Pancreas (tissue), 10 donors: Measurements from ENCODE around the gene POU6F2. TPM values are rescaled to one million over a fixed set of nuclear protein-coding genes. Genes with fewer than 3 reads are reported as not detected.

ENCODE experiments used
- ATAC-seq, 4 donors: fragments of 200-7000 bp; cut with Tn5 transposase; one replicate each; pipeline versions ENCODE4 v1.8.0 to v1.9.1; 2020; ENCODE audit warnings: mild to moderate bottlenecking in 4 of 4, moderate library complexity in 4 of 4
- DNase-seq, 6 donors: peaks; one replicate each; pipeline ENCODE4 v3.0.0-alpha.2; 2020
- FAIRE-seq: peaks from 2 replicates; lab custom pipeline; 2012; peaks lifted over from hg19 to GRCh38; lab: Jason Lieb, UNC
- H3K27ac ChIP-seq, 4 donors: fragments of 200-600 bp; sonication (generic); 1 replicate in 3 of 4; 2 replicates in 1 of 4; pipeline versions ENCODE4 v1.5.0 to v1.8.0; 2020
- H3K27me3 ChIP-seq, 4 donors: fragments of 200-600 bp; one replicate each; pipeline ENCODE4 v1.8.0; 2021
- H3K36me3 ChIP-seq, 3 donors: fragments of 200-600 bp; sonication (generic) in 1 of 3; one replicate each; pipeline versions ENCODE4 v1.5.0 to v1.8.0; 2020 to 2021
- H3K4me1 ChIP-seq, 3 donors: fragments of 200-600 bp; one replicate each; pipeline ENCODE4 v1.8.0; 2021
- H3K4me3 ChIP-seq, 4 donors: fragments of 200-600 bp; sonication (generic) in 2 of 4; one replicate each; pipeline versions ENCODE4 v1.5.0 to v1.8.0; 2020 to 2021
- H3K9me3 ChIP-seq, 4 donors: fragments of 200-600 bp; one replicate each; pipeline ENCODE4 v1.8.0; 2021
- CTCF ChIP-seq, 4 donors: fragments of 200-600 bp; sonication (generic) in 3 of 4; IDR thresholded peaks; one replicate each; pipeline versions ENCODE4 v1.5.0 to v1.8.0; 2021; ENCODE audit warnings: antibody characterized with exemption in 4 of 4
- WGBS, 2 donors: extraction: QIAGEN DNeasy Blood & Tissue Kit; methylation state at CpG; one replicate each; pipeline ENCODE4 v1.1.7; 2013; 5-methylcytosine and 5-hydroxymethylcytosine counted together
- intact Hi-C, 3 donors: fragments of 100-400 bp; cut with DNase I; formaldehyde crosslinking; loops; one replicate each; pipeline versions ENCODE4 v1.11.1 to v1.14.2; 2022
- polyA plus RNA-seq, 2 donors: library from polyadenylated mRNA; stranded (reverse); fragments of 200-250 nt; gene quantifications; one replicate each; pipeline ENCODE4 v1.2.3, GENCODE V29; 2013
- total RNA-seq, 6 donors: library from RNA; stranded (reverse); fragmentation: NEBNext Ultra II Directional in 4 of 6; extraction: Animal tissue kit (Norgen Biotek cat#: 25700) in 4 of 6; gene quantifications; one replicate each; pipeline versions ENCODE4 v1.2.1 to v1.2.4, GENCODE V29; 2021 to 2023
- donor health status: healthy with polysubstance abuse.
- donor health status: DM: no; HTN: no; CAD: no; lungs with moderate emphysema.
- donor health status: DM: no; HTN: no; CAD: no.
- donor health status: control.
- donor health status: control.
- donor health status: Bipolar disorder and iron deficiency.
- donor health status: DM: yes; HTN: yes; CAD: no.
- donor health status: DM: no; HTN: no; CAD: no.
- donor health status: DM: no; HTN: no; CAD: no.
- donor health status: DM: yes; HTN: yes; CAD: no.

POU6F2 gene
- total and polyA plus RNA-seq, 8 donors = 1.3 to 4.2 (median 2.4) TPM

GRCh38 chr7:39062811-39063210 is 85.1 kb downstream of the POU6F2 start:
- TF ChIP-seq CTCF (IDR thresholded peaks at IDR 0.05) = no peak
- Histone ChIP-seq H3K27me3 (no peaks in the 10 kb centered on the region), H3K27ac (no peak overlapping the region), H3K36me3 (no peaks in the 10 kb centered on the region), H3K4me3 (no peak overlapping the region), H3K9me3 (no peaks in the 10 kb centered on the region), H3K4me1 (no peaks in the 10 kb centered on the region)
- DNase-seq (no peak), ATAC-seq (no peak), FAIRE-seq (no peak)
- 73 to 87% methylated on average over 4 of the region's 4 CpGs for WGBS, 2 donors
- intact Hi-C loops = no loop called here

GRCh38 chr7:39069031-39069430 is 91.3 kb downstream of the POU6F2 start:
- FAIRE-seq (no peak), DNase-seq (no peak), ATAC-seq (no peak)
- Histone ChIP-seq H3K27me3 (no peaks in the 10 kb centered on the region), H3K4me1 (no peaks in the 10 kb centered on the region), H3K36me3 (no peaks in the 10 kb centered on the region), H3K4me3 (no peak overlapping the region), H3K9me3 (no peaks in the 10 kb centered on the region), H3K27ac (no peak overlapping the region)
- intact Hi-C loops = no loop called here
- WGBS, 2 donors = 86 to 89% methylated on average over 5 of the region's 5 CpGs
- TF ChIP-seq CTCF (IDR thresholded peaks at IDR 0.05) = no peak

GRCh38 chr7:39069896-39070881 is 92.5 kb downstream of the POU6F2 start:
- no peak overlapping the region for H3K4me3 ChIP-seq
- 63 to 70% methylated on average over 11 of the region's 11 CpGs for WGBS, 2 donors
- no peak for TF ChIP-seq CTCF (IDR thresholded peaks at IDR 0.05)

GRCh38 chr7:39071116-39071515 is 93.4 kb downstream of the POU6F2 start:
- no peak for ATAC-seq
- FAIRE-seq = no peak
- 86 to 92% methylated on average over 5 of the region's 5 CpGs for WGBS, 2 donors

More at GRCh38 chr7:39069896-39070881, 92.5 kb downstream of the POU6F2 start:
- Histone ChIP-seq H3K36me3 (no peaks in the 10 kb centered on the region), H3K4me1 (no peaks in the 10 kb centered on the region), H3K27ac (no peak overlapping the region), H3K9me3 (no peaks in the 10 kb centered on the region), H3K27me3 (no peaks in the 10 kb centered on the region)
- FAIRE-seq (no peak), ATAC-seq (peak in 1 of 4 donors; percentile 30), DNase-seq (no peak)
- intact Hi-C loops = no loop called here

More at GRCh38 chr7:39071116-39071515, 93.4 kb downstream of the POU6F2 start:
- H3K9me3 ChIP-seq = no peaks in the 10 kb centered on the region
- DNase-seq = no peak
- no peak for TF ChIP-seq CTCF (IDR thresholded peaks at IDR 0.05)
- no peaks in the 10 kb centered on the region for H3K4me1 ChIP-seq
- H3K36me3 ChIP-seq = no peaks in the 10 kb centered on the region
- H3K4me3 ChIP-seq = no peak overlapping the region
- H3K27ac ChIP-seq = no peak overlapping the region
- intact Hi-C loops = no loop called here
- H3K27me3 ChIP-seq = no peaks in the 10 kb centered on the region
